GM23338 (cell line): ENCODE measurements around the gene RNF166. TPM values are rescaled to one million over a fixed set of nuclear protein-coding genes. Genes with fewer than 3 reads are reported as not detected.

Experiments used
- ATAC-seq: fragments of 200-7000 bp; cut with Tn5 transposase; 3 replicates; pipeline ENCODE4 v1.9.1; 2020
- DNase-seq: peaks from one replicate; pipeline ENCODE4 v3.0.0-alpha.2; 2015; ENCODE audit warnings: low spot score
- H2AFZ ChIP-seq: fragments of 200-600 bp; sonication (generic); 2 replicates; pipeline ENCODE4 v1.8.0; 2016; ENCODE audit warnings: antibody characterized with exemption, mild to moderate bottlenecking, moderate library complexity
- H3F3A ChIP-seq: fragments of 200-600 bp; sonication (generic); replicated peaks from 2 replicates; pipeline ENCODE4 v1.8.0; 2017; ENCODE audit warnings: antibody characterized with exemption, mixed run types, low read depth
- H3K27ac ChIP-seq: fragments of 200-600 bp; sonication (generic); 2 replicates; pipeline ENCODE4 v1.6.1; 2016; ENCODE audit warnings: low read depth
- H3K27me3 ChIP-seq: fragments of 200-600 bp; sonication (generic); 2 replicates; pipeline ENCODE4 v1.8.0; 2016; ENCODE audit warnings: mild to moderate bottlenecking, mixed run types, moderate library complexity; ENCODE audit not compliant: insufficient read depth
- H3K36me3 ChIP-seq: fragments of 200-600 bp; sonication (generic); 2 replicates; pipeline ENCODE4 v1.8.0; 2016; ENCODE audit warnings: mild to moderate bottlenecking; ENCODE audit not compliant: insufficient read depth
- H3K4me1 ChIP-seq: fragments of 200-600 bp; sonication (generic); 2 replicates; pipeline ENCODE4 v1.8.0; 2016; ENCODE audit warnings: mild to moderate bottlenecking, moderate library complexity; ENCODE audit not compliant: insufficient read depth
- H3K4me2 ChIP-seq: fragments of 200-600 bp; sonication (generic); 2 replicates; pipeline ENCODE4 v1.7.1; 2017; ENCODE audit warnings: mixed run types
- H3K4me3 ChIP-seq: fragments of 200-600 bp; sonication (generic); 2 replicates; pipeline ENCODE4 v1.6.1; 2016; ENCODE audit warnings: mixed run types
- H3K79me2 ChIP-seq: fragments of 200-600 bp; sonication (generic); replicated peaks from 2 replicates; pipeline ENCODE4 v1.8.0; 2017; ENCODE audit warnings: mild to moderate bottlenecking; ENCODE audit not compliant: insufficient read depth
- H3K9me2 ChIP-seq: fragments of 200-600 bp; sonication (generic); 2 replicates; pipeline ENCODE4 v1.8.0; 2017; ENCODE audit not compliant: insufficient read depth
- H4K20me1 ChIP-seq: fragments of 200-600 bp; sonication (generic); replicated peaks from 2 replicates; pipeline ENCODE4 v1.8.0; 2017; ENCODE audit warnings: mild to moderate bottlenecking; ENCODE audit not compliant: insufficient read depth
- H3K27ac Mint-ChIP-seq: 2 replicates; pipeline ENCODE4 v1.8.0; 2020; ENCODE audit warnings: inconsistent platforms, mild to moderate bottlenecking, moderate library complexity, mixed read lengths
- H3K27me3 Mint-ChIP-seq: 3 replicates; pipeline ENCODE4 v1.8.0; 2022; ENCODE audit warnings: low read depth, mild to moderate bottlenecking, moderate library complexity, mixed read lengths, inconsistent platforms; ENCODE audit not compliant: insufficient read depth, poor library complexity
- H3K36me3 Mint-ChIP-seq: 3 replicates; pipeline ENCODE4 v1.8.0; 2021; ENCODE audit warnings: low read depth, mild to moderate bottlenecking, inconsistent platforms, moderate library complexity, mixed read lengths
- H3K4me1 Mint-ChIP-seq: 3 replicates; pipeline ENCODE4 v1.8.0; 2020; ENCODE audit warnings: mild to moderate bottlenecking, inconsistent platforms, mixed read lengths
- H3K4me3 Mint-ChIP-seq: 3 replicates; pipeline ENCODE4 v1.8.0; 2021; ENCODE audit warnings: moderate library complexity, mild to moderate bottlenecking, inconsistent platforms, mixed read lengths
- H3K9me3 Mint-ChIP-seq: 3 replicates; pipeline ENCODE4 v1.8.0; 2020; ENCODE audit warnings: moderate library complexity, mild to moderate bottlenecking, inconsistent platforms, mixed read lengths
- CREB1 ChIP-seq: fragments of 250-450 bp; sonication (Bioruptor Pico); IDR thresholded peaks from 2 replicates; pipeline ENCODE4 v1.5.0; 2020; ENCODE audit warnings: low read depth, mild to moderate bottlenecking, moderate library complexity
- CTCF ChIP-seq, 2 experiments: fragments of 200-600 bp in 1 of 2; sonication (generic) in 1 of 2; conservative IDR thresholded peaks; 2 replicates each; pipeline versions ENCODE4 v1.5.1 to v1.6.1; 2016 to 2017; ENCODE audit warnings: antibody characterized with exemption in 2 of 2, low read depth in 2 of 2, mild to moderate bottlenecking in 2 of 2, moderate library complexity in 1 of 2
- ETS1 ChIP-seq: IDR thresholded peaks from 2 replicates; pipeline ENCODE4 v1.6.1; 2016; ENCODE audit warnings: antibody characterized with exemption
- EZH2 ChIP-seq: fragments of 200-600 bp; sonication (generic); IDR thresholded peaks from one replicate; pipeline ENCODE4 v1.8.0; 2017; ENCODE audit warnings: antibody characterized with exemption, mild to moderate bottlenecking, low read depth; ENCODE audit not compliant: unreplicated experiment
- EZH2phosphoT487 ChIP-seq: fragments of 200-600 bp; sonication (generic); IDR thresholded peaks from one replicate; pipeline ENCODE4 v1.8.1; 2018; ENCODE audit warnings: antibody characterized with exemption; ENCODE audit not compliant: unreplicated experiment
- JUNB ChIP-seq: IDR thresholded peaks from one replicate; pipeline ENCODE4 v1.6.1; 2016; ENCODE audit warnings: antibody characterized with exemption; ENCODE audit not compliant: unreplicated experiment
- NANOG ChIP-seq: IDR thresholded peaks from 2 replicates; pipeline ENCODE4 v1.6.1; 2016; ENCODE audit warnings: antibody characterized with exemption, borderline replicate concordance
- POLR2AphosphoS5 ChIP-seq: IDR thresholded peaks from 2 replicates; pipeline ENCODE4 v1.6.1; 2016; ENCODE audit warnings: antibody characterized with exemption, low read depth
- STAT1 ChIP-seq: IDR thresholded peaks from one replicate; pipeline ENCODE4 v1.6.1; 2016; ENCODE audit warnings: antibody characterized with exemption; ENCODE audit not compliant: unreplicated experiment
- ZNF114 ChIP-seq: fragments of 250-450 bp; sonication (Bioruptor Pico); IDR thresholded peaks from 2 replicates; pipeline ENCODE4 v1.5.0; 2020; ENCODE audit warnings: mild to moderate bottlenecking, moderate library complexity
- ZNF331 ChIP-seq: fragments of 250-450 bp; sonication (Bioruptor Pico); IDR thresholded peaks from 2 replicates; pipeline ENCODE4 v1.5.0; 2020; ENCODE audit warnings: low read depth, mild to moderate bottlenecking, moderate library complexity
- ZNF462 ChIP-seq: fragments of 250-450 bp; sonication (Bioruptor Pico); IDR thresholded peaks from 2 replicates; pipeline ENCODE4 v1.5.0; 2020; ENCODE audit warnings: mild to moderate bottlenecking, moderate library complexity
- polyA plus RNA-seq: library from polyadenylated mRNA; unstranded; fragments of >200 nt; fragmentation: Nextera tagmentation; extraction: Ambion mirVana; gene quantifications from 2 replicates; pipeline ENCODE4 v1.2.1, GENCODE V29; 2016
- total RNA-seq: library from RNA; depleted of rRNA; stranded (reverse); fragments of >200 nt; shearing (Covaris generic); gene quantifications from 2 replicates; pipeline ENCODE4 v1.2.3, GENCODE V29; 2014
- TF ChIP-seq, protein P1 (sequence below): IDR thresholded peaks from one replicate; pipeline ENCODE4 v1.6.1; 2018; ENCODE audit warnings: antibody characterized with exemption; ENCODE audit not compliant: unreplicated experiment

The RNF166 gene
- total and polyA plus RNA-seq, 2 experiments from 2014 or later = 24.9 to 43.4 TPM

DNA sequence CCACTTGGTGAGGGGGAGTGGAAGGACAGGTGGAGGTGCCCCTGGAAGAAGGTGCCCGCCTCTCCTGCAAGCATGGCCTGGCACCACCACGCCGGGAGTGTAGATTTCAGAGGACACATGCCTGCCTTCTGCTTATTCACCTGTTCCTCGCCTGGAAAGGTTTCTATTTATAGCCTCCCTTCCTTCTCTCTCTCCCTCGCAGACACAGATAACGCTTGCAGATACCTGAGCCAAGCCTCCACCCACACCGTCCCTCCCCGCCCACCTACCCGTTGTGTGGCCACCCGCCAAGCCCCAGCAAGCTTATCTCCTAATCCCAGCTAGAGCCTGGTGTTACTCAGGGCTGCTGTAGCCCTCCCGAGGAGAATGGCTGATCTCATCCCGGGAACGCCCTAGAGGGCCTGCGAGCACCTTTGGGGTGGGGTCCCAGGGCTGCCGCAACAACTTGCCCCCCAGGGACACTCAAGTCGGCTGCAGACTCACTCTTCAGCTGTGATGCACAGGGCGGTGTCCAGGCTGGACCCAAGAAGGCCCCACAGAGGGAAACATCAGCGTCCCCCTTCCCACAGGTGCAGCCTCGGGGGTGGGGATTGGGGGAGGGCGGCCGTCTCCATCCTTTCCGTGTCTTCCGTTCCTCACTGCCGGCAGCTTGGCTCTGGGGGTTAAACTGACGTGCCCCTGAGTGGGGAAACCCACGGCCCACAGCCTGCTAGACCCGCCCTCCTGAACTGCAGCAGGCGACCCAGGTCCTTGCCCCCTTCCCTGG lies 18.0 kb downstream of the RNF166 start:
- Histone ChIP-seq H3K4me2 (no peak overlapping the region), H2AFZ (no peak overlapping the region), H4K20me1 (no peaks in the 10 kb centered on the region), H3K27me3 (peaks cover 10% of the 10 kb centered on the region), H3K9me2 (no peaks in the 10 kb centered on the region), H3K4me1 (peaks cover 9% of the 10 kb centered on the region), H3K36me3 (no peaks in the 10 kb centered on the region), H3F3A (0 out of 2 replicates have a peak, but pooled peaks cover 6% of the 10 kb centered on the region), H3K4me3 (no peak overlapping the region), H3K79me2 (peaks cover 4% of the 10 kb centered on the region), H3K27ac (no peak overlapping the region)
- H3K9me3 Mint-ChIP-seq = no peaks in the 10 kb centered on the region
- H3K4me3 Mint-ChIP-seq = no peak overlapping the region
- H3K27me3 Mint-ChIP-seq = peaks cover 30% of the 10 kb centered on the region
- TF ChIP-seq ZNF462 = no peak
- TF ChIP-seq ZNF331 (CRISPR knock-in tag) = no peak
- TF ChIP-seq POLR2AphosphoS5 = no peak
- TF ChIP-seq EZH2 = no peak
- no peak for TF ChIP-seq EZH2phosphoT487
- TF ChIP-seq STAT1 = no peak
- TF ChIP-seq CTCF (conservative IDR thresholded peaks at IDR 0.05; ENCODE audit: low read depth in 2 of 2) = no peak
- TF ChIP-seq JUNB = no peak
- TF ChIP-seq NANOG = no peak
- no peak for TF ChIP-seq CREB1 (CRISPR knock-in tag)
- no peak for TF ChIP-seq ETS1
- TF ChIP-seq, protein P1, sequence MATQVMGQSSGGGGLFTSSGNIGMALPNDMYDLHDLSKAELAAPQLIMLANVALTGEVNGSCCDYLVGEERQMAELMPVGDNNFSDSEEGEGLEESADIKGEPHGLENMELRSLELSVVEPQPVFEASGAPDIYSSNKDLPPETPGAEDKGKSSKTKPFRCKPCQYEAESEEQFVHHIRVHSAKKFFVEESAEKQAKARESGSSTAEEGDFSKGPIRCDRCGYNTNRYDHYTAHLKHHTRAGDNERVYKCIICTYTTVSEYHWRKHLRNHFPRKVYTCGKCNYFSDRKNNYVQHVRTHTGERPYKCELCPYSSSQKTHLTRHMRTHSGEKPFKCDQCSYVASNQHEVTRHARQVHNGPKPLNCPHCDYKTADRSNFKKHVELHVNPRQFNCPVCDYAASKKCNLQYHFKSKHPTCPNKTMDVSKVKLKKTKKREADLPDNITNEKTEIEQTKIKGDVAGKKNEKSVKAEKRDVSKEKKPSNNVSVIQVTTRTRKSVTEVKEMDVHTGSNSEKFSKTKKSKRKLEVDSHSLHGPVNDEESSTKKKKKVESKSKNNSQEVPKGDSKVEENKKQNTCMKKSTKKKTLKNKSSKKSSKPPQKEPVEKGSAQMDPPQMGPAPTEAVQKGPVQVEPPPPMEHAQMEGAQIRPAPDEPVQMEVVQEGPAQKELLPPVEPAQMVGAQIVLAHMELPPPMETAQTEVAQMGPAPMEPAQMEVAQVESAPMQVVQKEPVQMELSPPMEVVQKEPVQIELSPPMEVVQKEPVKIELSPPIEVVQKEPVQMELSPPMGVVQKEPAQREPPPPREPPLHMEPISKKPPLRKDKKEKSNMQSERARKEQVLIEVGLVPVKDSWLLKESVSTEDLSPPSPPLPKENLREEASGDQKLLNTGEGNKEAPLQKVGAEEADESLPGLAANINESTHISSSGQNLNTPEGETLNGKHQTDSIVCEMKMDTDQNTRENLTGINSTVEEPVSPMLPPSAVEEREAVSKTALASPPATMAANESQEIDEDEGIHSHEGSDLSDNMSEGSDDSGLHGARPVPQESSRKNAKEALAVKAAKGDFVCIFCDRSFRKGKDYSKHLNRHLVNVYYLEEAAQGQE = no peak
- no peak for TF ChIP-seq ZNF114 (CRISPR knock-in tag)
- peak; percentile 3; the same call in 2 of the 3 replicates for ATAC-seq
- peaks cover 15% of the 10 kb centered on the region for H3K4me1 Mint-ChIP-seq
- H3K27ac Mint-ChIP-seq = no peak overlapping the region
- H3K36me3 Mint-ChIP-seq = no peaks in the 10 kb centered on the region
- no peak for DNase-seq
